Adrenal gland (tissue), 5 donors: ENCODE results near the gene TOP2A.

Experiments
- POLR2A ChIP-seq, 2 donors: fragments of 450-650 bp; IDR thresholded peaks; one replicate each; pipeline ENCODE4 v1.6.1; 2017; ENCODE audit warnings: antibody characterized with exemption in 2 of 2, mild to moderate bottlenecking in 2 of 2, moderate library complexity in 1 of 2
- TF ChIP-seq, protein P1 (sequence below), 6 experiments: fragments of 450-650 bp in 4 of 6; fragments of 200-600 bp in 2 of 6; sonication (generic) in 1 of 6; IDR thresholded peaks; 1 replicate in 5 of 6; 2 replicates in 1 of 6; pipeline versions ENCODE4 v1.5.1 to v1.8.0; 2016 to 2021; ENCODE audit warnings: antibody characterized with exemption in 6 of 6, mild to moderate bottlenecking in 2 of 6, moderate library complexity in 1 of 6
- donor health status: DM: no; HTN: no; CAD: no.

DNA sequence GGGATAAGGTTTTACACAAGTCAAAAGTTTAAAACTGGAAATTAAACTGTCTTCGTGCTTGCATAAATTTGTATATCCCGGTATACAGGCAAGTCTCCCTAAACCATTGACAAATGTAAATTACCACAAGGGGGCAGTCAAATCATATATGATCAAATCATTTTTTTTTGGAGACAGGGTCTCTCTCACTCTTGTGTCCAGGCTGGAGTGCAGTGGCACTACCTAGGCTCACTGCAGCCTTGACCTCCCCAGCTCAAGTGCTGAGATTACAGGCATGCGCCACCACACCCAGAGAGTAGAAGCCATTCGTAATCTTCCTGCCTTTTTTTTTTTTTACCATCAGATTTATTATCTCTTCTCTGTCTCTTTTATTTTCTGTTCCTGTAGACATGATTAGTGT lies 18.5 kb downstream of the TOP2A start:
- TF ChIP-seq, protein P1, sequence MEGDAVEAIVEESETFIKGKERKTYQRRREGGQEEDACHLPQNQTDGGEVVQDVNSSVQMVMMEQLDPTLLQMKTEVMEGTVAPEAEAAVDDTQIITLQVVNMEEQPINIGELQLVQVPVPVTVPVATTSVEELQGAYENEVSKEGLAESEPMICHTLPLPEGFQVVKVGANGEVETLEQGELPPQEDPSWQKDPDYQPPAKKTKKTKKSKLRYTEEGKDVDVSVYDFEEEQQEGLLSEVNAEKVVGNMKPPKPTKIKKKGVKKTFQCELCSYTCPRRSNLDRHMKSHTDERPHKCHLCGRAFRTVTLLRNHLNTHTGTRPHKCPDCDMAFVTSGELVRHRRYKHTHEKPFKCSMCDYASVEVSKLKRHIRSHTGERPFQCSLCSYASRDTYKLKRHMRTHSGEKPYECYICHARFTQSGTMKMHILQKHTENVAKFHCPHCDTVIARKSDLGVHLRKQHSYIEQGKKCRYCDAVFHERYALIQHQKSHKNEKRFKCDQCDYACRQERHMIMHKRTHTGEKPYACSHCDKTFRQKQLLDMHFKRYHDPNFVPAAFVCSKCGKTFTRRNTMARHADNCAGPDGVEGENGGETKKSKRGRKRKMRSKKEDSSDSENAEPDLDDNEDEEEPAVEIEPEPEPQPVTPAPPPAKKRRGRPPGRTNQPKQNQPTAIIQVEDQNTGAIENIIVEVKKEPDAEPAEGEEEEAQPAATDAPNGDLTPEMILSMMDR (IDR thresholded peaks at IDR 0.05) = peak; percentile 26 to 67 (median 55)
- TF ChIP-seq POLR2A (IDR thresholded peaks at IDR 0.05) = no peak
